ENCODE data around the gene BUD23.
A peak's percentile ranks its signal among the peaks of the same experiment; 100 is the strongest.
"Not testable (repeated sequence)": the region's sequence is repeated elsewhere in the genome, so short reads cannot be mapped to it uniquely, and the experiment has no call there.

The BUD23 gene, protein sequence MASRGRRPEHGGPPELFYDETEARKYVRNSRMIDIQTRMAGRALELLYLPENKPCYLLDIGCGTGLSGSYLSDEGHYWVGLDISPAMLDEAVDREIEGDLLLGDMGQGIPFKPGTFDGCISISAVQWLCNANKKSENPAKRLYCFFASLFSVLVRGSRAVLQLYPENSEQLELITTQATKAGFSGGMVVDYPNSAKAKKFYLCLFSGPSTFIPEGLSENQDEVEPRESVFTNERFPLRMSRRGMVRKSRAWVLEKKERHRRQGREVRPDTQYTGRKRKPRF

DNA sequence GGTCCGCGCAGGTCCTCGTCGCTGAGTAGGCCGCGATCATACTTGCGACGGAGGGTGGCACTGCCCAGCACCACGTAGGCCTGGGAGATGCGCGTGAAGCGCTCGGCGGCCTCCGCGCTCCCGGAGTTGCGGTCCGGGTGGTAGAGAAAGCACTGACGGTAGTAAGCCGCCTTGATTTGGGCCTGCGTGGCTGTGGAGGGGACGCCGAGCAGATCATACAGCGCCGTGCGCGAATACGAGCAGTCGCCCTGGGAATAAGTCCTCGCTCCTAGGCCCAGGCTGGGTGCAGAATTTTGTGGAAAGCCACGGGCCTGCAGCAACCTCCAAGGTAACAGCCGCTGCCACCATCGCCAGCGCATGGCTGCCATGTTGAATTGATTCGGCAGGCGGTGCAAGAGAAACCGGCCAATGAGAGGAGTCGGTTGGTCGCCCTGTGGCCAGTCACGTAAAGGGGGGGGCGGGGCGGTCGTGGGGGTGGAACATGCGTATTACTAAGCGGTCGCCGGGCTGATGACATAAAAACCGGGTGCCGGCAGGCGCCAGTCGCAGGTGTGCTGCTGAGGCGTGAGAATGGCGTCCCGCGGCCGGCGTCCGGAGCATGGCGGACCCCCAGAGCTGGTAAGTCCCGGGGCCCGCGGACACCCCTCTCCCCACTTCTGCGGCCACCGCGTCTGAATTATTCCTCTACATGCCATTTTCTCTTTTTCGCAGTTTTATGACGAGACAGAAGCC lies at the start of gene BUD23, which contains the start of gene DNAJC30:
TSS of gene BUD23 (plus strand) at position 542 of the 732 bp plus-strand sequence. CDS start at position 571, 29 bp downstream.
TSS of gene DNAJC30 (minus strand) at position 398 of the 732 bp plus-strand sequence. CDS start at position 368, 30 bp downstream.
- DNase-seq, result peak; percentile 98

DNA sequence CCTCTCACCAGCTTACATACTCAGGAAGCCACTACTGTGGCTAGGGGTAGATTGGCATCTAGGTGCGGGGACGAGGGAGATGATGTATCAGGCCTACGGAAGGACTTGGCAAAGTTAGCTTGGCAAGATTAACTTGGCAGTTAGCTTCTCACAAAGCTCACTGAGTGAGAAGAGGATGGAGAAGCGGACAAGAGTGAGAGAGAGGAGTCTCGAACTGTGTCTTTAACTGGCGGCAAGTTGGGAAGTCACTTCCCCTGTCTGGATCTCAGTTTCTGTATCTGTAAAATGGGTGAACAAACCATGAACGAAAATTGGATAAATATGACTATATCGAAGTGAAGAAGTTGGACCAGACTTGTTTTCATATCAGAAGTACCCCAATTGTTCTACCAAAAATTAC lies 49.6 kb upstream of the BUD23 start:
- no peak for DNase-seq

DNA sequence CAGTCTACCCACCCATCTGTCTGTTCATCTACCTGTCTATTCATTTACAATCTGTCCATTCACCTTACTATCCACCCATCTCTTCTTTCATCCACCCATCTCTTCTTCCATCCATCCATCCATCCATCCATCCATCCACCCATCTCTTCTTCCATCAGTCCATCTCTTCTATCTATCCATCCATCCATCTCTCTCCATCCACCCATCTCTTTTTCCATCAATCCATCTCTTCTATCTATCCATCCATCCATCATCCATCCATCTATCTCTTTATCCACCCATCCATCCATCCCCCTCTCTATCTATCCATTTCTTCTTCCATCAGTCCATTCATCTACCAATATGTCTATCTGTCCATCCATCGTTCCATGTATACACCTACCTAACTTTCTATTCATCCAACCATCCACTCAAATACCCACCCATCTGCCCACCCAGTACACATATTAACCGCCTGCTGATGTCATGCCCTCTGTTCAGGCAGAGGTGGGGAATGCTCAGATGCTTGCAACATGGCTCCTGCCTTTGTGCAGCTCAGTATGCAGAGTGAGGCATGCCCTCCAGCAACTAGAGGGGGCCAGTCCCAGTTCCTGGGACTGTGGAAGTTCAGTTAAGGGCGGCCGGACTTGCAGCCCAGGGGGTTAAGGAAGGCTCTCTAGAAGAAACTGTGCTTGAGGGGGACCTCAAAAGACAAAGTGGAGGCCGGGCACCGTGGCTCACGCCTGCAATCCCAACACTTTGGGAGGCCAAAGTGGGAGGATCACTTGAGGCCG lies 47.8 kb upstream of the BUD23 start:
- DNase-seq, result no peak

DNA sequence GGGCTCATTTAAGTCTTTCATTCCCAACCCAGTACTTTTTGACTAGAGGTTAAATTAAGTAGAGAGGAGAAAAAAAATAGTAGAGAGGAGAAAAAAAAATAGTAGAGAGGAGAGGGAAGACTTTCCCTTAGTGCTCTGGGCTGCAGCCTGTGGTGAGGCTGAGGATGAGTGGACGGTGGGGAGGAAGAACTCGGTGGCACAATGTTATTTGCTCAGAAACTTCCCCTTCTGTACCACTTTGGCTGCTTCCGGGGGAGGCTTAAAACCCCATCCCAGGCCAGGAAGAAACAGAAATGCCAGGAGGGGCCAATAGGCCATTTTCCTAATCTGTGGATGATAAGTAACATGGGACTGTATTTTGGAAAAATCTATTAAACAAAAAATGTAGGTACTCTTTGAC lies 44.5 kb upstream of the BUD23 start:
- DNase-seq, result no peak

DNA sequence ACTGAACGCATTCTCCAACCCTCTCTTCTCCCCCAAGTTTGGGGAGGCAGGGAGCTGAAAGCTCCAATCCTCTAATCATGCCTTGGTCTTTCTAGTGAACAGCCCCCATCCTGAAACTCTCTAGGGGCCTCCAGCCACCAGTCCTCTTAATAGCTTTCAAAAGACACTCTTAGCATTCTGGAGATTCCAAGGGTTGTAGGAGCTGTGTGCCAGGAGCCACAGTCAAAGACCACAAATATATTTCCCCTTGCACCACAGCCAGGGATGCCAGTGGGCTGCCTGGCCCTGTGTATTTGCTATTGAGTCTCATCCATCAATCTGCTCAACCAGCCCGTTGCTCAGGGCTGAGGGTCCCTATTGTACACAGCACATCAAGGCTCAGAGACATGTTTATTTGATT lies 40.6 kb upstream of the BUD23 start:
- DNase-seq, result no peak

DNA sequence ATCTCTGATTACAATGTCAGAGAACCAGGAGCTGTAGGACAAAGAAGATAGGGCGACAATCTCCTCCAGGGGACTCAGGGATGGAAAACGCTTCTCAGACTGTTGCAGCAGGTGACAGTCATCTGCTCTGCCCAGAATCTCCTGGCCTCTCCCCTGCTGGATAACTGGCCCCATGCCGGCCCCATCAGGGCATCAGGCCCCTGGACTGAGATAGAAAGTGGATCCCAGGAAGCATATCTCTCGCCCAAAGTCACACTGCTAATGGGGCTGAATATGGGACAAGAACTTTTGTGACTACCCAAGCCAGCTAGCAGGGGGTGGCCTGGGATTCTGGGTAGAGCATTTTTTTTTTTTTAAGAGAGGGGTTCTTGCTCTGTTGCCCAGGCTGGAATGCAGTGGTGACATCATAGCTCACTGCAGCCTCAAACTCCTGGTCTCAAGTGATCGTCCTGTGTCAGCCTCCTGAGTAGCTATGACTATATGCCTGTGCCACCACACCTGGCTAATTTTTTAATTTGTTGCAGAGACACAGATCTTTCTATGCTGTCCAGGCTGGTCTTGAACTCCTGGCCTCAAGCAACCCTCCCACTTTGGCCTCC lies 38.6 kb upstream of the BUD23 start:
- no peak for DNase-seq

DNA sequence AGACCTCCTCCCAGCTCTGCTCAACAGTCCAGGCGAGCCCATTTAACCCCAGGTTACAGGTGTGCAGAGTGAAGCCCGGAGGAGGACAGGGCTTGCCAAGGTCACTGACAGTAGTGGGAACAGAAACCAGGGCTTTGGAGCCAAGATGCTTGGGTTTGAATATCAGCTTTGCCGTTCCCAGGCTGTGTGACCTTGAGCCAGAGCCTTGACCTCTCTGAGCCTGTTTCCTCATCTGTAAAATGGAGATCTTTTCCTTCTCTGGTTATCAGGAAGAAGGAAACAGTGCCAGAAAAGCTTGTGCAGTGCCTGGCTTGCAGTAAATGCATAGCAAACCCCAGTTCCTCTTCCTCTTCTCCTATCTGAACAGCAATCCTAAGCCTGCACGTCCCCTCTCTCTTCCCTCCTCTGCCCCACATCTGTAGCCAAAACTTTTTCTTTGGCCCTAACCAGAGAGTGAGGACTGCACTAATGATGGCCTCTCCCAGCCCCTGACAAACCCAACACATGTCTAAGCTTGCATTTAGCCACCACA lies 37.7 kb upstream of the BUD23 start:
- peak; percentile 46 for DNase-seq

DNA sequence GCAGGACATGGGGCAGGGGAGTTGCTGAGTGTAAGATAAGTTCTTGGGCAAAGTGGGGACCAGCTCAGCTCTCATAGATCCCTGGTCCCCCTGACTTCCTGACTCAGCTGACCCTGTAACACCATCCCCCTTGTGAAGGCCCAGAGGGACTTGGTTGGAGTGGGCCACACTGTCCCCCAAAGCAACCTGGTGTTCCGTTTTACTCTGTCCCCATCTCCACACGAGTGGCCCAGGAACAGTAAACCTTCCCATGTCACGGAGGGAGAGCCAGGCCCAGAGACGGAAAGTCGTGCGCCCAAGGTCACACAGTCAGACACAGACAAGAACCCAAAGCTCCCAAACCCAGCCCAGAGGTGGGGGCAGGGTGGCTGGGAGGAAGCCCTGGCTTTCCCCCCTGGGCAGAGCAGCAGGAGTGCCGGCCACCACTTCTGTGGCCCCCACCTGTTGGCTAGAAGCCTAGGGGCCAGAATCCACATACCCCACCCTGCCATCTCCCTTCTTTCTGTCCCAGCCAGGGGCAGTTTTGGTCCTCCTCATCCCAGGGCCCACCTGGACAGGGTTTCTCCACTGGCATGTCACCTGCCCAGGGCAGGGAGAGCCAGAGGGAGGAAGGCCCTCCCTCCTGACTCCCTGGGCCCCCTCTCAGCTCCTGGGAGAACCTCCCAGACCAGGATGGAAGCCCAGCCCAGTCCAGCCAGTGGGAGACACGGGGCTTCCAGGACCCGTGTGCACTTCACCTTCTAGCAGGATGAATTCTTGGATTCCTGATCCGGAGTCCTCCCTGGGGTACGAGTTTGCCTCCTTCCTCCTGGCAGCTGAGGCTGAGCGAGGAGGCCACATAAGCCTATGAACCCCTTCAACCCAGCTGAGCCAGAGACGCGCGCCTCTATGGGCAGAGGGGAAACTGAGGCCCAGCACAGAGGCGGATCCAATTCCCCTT lies 36.3 kb upstream of the BUD23 start:
- DNase-seq, result no peak

DNA sequence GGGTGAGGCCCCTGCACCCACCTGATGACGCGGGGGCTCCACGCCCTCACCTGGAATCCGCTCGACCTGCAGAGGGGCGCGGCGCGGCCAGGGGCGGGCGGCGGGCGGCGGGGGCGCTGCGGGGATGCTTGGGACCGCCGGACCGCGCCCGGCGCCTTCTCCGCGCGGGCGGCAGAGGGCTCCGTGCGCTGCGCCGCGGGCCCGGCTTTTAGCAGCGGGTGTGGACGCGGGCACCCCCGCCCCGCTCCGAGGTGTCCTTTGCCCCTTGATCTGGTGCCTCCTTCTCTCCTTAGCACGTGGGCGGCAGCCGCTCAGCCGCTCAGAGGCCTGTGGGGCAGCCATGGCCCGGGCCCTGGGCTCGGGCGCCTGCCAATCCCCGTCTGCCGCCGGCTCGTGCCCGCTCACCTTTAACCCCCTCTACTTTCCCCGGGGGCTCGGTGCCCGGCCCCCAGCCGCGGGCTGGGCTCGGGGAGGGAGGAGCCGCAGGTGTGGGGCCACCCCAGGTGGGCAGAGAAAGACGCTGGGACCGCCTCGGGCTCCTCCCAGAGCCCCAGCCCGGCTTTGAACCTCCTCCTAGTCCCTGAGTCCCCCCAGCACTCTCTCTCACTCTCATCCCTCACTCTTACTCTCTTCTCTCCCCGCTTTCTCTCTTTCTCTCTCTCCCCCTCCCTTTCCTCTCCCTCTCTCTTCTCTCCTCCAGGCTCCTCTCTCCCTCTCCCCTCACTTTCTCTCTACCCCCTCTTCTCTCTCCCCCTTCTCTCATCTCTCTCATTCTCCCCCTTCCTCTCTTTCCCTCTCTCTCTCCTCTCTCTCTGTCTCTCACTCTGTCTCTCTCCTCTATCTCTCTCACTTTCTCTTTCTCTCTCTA lies 35.4 kb upstream of the BUD23 start:
- no peak for DNase-seq

DNA sequence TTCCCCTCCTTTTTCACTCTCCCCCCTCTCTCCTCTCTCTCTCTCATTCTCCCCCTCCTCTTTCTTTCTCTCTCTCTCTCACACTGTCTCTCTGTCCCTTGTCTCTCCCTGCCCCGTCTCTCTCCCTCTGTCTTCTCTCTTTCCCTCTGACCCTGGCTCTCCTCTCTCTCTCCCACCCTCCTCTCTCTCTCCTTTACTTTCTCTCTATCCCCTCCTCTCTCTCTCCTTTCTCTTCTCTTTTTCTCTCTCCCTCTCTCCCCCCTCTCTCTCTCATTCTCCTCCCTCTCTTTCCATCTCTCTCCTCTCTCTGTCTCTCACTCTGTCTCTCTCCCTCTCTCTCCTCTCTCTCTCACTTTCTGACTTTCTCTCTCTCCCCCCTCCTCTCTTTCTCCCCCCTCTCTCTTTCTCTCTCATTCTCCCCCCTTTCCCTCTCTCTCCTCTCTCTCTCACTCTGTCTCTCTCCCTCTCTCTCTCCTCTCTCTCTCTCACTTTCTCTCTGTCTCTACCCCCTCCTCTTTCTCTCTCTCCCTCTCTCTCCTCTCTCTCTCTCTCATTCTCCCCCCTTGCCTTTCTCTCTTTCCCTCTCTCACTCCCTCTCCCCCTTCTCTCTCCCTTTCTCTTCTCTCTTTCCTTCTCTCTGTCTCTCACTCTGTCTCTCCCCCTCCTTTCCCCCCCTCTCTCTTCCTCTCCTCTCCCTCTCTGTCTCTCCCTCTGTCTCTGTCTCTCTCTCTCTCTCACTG lies 34.6 kb upstream of the BUD23 start:
- DNase-seq, result no peak

DNA sequence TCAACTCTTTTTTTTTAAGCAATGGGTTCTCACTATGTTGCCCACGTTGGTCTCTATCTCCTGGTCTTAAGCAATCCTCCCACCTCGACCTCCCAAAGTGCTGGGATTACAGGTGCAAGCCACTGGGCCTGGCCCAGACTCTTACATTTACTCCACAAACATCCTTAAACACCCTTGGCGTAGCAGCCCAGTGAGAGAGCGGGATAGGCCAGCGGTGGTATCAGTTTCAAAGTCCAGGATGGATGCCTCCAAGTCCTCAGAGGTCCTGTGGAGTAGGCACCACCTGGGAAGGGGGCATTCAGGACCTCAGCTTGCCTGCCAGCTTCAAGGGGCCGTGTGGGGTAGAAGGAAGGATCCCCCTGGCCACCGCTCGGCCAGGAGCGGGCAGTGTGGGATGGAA lies 33.8 kb upstream of the BUD23 start:
- no peak for DNase-seq

DNA sequence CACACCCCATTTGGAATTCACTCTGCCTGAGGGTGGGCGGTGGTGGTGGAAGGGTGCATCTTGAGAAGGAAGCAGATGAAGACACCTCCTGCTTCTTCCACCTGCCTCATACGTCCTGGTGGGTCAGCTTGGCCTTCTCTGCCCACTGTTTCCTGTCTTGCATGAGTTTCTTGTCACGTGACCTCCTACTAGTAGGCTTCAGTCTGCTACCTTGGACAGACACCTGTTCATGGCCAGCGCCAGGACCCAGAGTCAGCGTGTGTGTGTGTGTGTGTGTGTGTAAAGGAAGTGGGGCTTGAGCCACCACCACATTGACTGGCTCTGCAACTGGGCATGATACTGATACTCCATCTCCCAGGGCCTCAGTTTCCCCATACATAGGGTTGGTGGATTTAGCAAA lies 32.9 kb upstream of the BUD23 start:
- DNase-seq, result no peak

DNA sequence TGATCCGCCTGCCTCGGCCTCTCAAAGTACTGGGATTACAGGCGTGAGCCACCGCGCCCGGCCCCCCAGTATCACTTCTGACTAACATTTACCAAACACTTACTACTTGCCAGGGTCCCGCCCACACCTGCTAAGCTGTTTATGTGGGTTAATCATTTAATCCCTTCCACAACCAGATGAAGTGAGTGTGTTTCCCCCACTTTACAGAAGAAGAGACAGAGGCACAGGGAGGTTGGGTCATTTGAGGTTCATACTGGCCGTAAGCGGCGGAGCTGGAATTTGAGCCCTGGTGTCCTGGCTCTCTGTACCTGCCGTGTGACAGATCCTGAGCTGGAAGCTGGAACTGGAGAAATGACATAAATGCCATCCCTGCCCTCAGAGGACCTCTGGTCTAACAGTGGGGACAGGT lies 30.9 kb upstream of the BUD23 start:
- DNase-seq, result no peak

DNA sequence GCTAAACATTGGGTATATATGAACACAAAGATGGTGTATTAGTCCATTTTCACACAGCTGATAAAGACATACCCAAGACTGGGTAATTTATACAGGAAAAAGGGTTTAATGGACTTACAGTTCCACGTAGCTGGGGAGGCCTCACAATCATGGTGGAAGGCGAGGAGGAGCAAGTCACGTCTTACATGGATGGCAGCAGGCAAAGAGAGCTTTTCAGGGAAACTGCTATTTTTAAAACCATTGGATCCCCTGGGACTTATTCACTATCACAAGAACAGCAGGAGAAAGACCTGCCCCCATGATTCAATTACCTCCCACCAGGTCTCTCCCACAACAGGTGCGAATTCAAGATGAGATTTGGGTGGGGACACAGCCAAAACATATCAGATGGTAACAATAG lies 28.1 kb upstream of the BUD23 start:
- DNase-seq, result not testable (repeated sequence)

DNA sequence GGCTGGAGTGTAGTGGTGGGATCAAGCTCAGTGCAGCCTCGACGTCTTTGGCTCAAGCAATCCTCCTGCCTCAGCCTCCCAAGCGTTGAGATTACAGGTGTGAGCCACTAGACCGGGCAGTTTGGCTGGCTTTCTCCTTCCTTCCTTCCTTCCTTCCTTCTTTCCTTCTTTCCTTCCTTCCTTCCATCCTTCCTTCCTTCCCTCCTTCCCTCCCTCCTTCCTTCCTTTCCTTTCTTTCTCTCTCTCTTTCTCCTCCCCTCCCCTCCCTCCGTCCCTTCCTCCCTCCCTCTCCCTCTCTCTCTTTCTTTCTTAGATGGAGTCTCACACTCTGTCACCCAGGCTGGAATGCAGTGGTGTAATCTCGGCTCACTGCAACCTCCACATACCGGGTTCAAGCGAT lies 23.4 kb upstream of the BUD23 start:
- no peak for DNase-seq

DNA sequence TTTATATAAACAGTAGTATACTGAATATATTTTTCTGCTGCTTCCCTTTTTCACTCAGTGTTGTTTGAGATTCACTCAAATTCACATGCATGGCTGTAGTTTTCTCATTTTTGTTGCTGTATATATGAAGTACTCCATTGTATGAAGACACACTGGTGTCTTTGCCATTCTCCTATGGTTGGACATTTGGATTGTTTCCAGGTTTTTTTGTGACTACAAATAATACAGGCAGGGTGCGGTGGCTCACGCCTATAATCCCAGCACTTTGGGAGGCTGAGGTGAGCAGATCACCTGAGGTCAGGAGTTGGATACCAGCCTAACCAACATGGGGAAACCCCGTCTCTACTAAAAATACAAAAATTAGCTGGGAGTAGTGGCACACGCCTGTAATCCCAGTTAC lies 22.8 kb upstream of the BUD23 start:
- DNase-seq, result not testable (repeated sequence)

DNA sequence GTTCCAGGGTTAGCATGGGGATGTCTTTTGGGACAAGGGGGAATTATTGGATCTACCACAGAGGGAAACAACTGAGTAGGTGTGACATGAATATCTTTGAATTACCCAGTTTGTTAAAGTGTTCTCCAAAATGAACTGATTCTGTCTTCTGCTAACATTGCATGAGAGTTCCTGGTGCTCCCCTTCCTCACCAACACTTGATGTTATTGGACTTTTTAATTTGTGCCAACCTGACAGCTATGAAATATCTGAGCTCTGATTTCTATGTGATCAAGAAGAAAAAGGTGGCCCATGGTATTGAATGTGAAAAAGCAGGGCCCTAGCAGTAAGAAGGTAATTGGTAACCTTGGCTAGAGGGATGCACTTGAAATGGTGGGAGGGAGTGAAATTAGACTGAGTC lies 20.4 kb upstream of the BUD23 start:
- DNase-seq, result no peak

DNA sequence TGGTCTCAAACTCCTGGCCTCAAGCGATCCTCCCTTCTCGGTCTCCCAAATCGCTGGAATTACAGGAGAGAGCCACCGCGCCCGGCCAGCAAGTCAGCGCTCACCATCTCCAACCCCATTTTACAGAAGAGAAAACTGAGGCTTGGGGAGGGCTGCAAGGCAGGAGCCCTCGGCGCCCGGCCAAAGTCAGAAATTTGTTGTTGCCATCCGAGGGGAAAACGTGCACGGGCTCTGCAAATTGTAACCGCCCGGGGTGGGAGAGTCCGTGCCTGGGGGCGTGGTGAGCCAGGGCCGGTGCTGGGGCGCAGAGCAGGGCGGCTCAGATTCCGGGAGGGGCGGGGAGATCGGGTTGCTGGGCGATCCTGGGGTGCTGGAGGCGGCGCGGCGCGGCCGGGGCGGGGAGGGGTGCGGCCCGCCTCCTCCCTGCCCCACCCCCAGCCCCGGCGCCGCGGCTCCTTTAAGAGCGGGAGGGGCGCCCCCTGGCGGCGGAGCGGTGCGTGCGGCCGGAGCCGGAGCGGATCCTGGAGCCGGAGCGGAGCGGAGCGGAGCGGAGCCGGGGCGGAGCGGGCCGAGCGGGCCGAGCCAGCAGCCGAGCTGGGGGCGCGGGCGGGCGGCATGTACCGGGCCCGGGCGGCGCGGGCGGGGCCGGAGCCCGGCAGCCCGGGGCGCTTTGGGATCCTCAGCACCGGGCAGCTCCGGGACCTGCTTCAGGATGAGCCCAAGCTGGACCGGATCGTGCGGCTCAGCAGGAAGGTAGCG lies 15.9 kb upstream of the BUD23 start, which contains the start of gene VPS37D:
TSS of gene VPS37D (plus strand) at position 488 of the 759 bp plus-strand sequence. CDS start at position 616, 128 bp downstream.
- DNase-seq, result peak; percentile 94
